ENCODE data around the gene HSPA6. TPM values are rescaled to one million over a fixed set of nuclear protein-coding genes. Genes with fewer than 3 reads are reported as not detected.
"Not testable (repeated sequence)": the region's sequence is repeated elsewhere in the genome, so short reads cannot be mapped to it uniquely, and the experiment has no call there.

The HSPA6 gene
- total and polyA plus RNA-seq, 2 donors (not counting 1 experiment from before 2014, with no cell fraction given), result 8.5 to 11.2 TPM

DNA sequence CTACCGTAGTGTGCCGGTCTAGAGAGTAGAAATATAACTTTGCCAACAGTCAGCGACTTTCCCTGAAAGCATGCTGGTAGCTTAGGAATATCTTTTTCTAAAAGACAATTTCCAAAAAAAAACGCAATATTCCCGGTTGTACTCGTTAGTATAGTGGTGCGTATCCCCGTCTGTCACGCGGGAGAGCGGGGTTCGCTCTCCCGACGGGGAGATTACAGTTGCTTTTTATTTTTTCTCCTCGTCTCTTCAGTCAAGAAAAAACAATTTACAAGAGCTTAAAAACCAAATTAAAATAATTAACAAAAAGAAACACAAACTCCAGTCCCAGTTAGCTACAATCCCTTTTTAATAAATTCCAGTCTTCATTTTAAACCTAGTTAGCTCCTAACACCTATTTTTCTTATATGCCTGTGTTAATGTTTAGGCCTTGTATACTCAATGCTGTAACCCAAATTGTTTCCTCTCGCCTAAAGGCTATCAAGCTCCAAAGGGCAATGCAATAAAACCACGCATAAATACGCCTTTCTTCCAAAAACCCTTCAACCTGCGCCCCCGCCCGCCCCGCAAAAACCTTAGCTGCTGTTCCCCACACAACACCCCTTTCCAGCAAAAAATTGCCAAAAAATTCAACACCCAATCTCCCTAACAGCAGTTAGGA lies 7.8 kb downstream of the HSPA6 start:
- H3K9me3 Mint-ChIP-seq (ENCODE audit: insufficient read depth), result no peaks in the 10 kb centered on the region
- intact Hi-C loops (cut with micrococcal nuclease), result loop anchor here (1.0 to 10.0 kb wide), 5 partner anchors 8 to 107 kb away; no protein-coding TSS in a partner anchor
- peaks cover 2 to 13% of the 10 kb centered on the region in 2 donors for H3K4me1 ChIP-seq (ENCODE audit: control insufficient read depth in 2 of 2, insufficient read depth in 2 of 2, low read length in 2 of 2)
- no peak for TF ChIP-seq EZH2 (IDR thresholded peaks at IDR 0.05; ENCODE audit: borderline replicate concordance, insufficient read depth, low read depth, low read length, poor library complexity, severe bottlenecking)
- TF ChIP-seq, protein P1, sequence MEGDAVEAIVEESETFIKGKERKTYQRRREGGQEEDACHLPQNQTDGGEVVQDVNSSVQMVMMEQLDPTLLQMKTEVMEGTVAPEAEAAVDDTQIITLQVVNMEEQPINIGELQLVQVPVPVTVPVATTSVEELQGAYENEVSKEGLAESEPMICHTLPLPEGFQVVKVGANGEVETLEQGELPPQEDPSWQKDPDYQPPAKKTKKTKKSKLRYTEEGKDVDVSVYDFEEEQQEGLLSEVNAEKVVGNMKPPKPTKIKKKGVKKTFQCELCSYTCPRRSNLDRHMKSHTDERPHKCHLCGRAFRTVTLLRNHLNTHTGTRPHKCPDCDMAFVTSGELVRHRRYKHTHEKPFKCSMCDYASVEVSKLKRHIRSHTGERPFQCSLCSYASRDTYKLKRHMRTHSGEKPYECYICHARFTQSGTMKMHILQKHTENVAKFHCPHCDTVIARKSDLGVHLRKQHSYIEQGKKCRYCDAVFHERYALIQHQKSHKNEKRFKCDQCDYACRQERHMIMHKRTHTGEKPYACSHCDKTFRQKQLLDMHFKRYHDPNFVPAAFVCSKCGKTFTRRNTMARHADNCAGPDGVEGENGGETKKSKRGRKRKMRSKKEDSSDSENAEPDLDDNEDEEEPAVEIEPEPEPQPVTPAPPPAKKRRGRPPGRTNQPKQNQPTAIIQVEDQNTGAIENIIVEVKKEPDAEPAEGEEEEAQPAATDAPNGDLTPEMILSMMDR (IDR thresholded peaks at IDR 0.05), result no peak
- DNase-seq, result no peak
- H3K27ac Mint-ChIP-seq, result peak overlapping the region; percentile 60
- no peak overlapping the region for H2AFZ ChIP-seq (ENCODE audit: insufficient read depth, low read depth, low read length, poor library complexity, severe bottlenecking)
- no peak for ATAC-seq (ENCODE audit: low read depth)
- peak overlapping the region; percentile 42 for H3K4me3 Mint-ChIP-seq
- H3K4me2 ChIP-seq (replicated peaks; ENCODE audit: low read depth, low read length, poor library complexity, severe bottlenecking), result no peak overlapping the region
- H3K27me3 ChIP-seq (replicated peaks in 1 of 4; ENCODE audit: control extremely low read depth in 1 of 4, control insufficient read depth in 3 of 4, insufficient read depth in 4 of 4, low read length in 3 of 4), result no peaks in the 10 kb centered on the region
- peaks cover 5% of the 10 kb centered on the region for H3K27me3 Mint-ChIP-seq
- H4K20me1 ChIP-seq (ENCODE audit: control insufficient read depth, insufficient read depth, low read length, poor library complexity, severe bottlenecking), result no peaks in the 10 kb centered on the region
- WGBS (ENCODE audit: insufficient coverage), result 94% methylated on average over 7 of the region's 22 CpGs
- no peaks in the 10 kb centered on the region for H3K79me2 ChIP-seq (ENCODE audit: control insufficient read depth, insufficient read depth, low read length)
- no peaks in the 10 kb centered on the region for H3K36me3 ChIP-seq (replicated peaks in 1 of 2; ENCODE audit: control extremely low read depth in 1 of 2, control insufficient read depth in 1 of 2, extremely low read depth in 1 of 2, insufficient read depth in 2 of 2, low read length in 1 of 2)
- no peaks in the 10 kb centered on the region for H3K9me3 ChIP-seq (ENCODE audit: control extremely low read depth in 1 of 3, control insufficient read depth in 2 of 3, insufficient read depth in 1 of 3, low read length in 2 of 3)
- CTCF ChIA-PET, result interaction anchor here (0.8 to 1.4 kb wide), 5 partner anchors 10 to 208 kb away, joined by 3 to 4 read pairs (median 3); no protein-coding TSS in a partner anchor
- H3K27ac ChIP-seq (ENCODE audit: low read length in 2 of 2), result no peak overlapping the region
- H3K9ac ChIP-seq (ENCODE audit: low read length), result no peak overlapping the region
- H3K4me1 Mint-ChIP-seq, result peaks cover 14% of the 10 kb centered on the region
- POLR2A ChIA-PET, result interaction anchor here (0.6 kb wide), 1 partner anchor 304 kb away, joined by 3 read pairs; no protein-coding TSS in a partner anchor
- H3K4me3 ChIP-seq (ENCODE audit: control extremely low read depth in 1 of 5, extremely low read depth in 1 of 5, insufficient read depth in 1 of 5, low read depth in 2 of 5, low read length in 4 of 5), result no peak overlapping the region

DNA sequence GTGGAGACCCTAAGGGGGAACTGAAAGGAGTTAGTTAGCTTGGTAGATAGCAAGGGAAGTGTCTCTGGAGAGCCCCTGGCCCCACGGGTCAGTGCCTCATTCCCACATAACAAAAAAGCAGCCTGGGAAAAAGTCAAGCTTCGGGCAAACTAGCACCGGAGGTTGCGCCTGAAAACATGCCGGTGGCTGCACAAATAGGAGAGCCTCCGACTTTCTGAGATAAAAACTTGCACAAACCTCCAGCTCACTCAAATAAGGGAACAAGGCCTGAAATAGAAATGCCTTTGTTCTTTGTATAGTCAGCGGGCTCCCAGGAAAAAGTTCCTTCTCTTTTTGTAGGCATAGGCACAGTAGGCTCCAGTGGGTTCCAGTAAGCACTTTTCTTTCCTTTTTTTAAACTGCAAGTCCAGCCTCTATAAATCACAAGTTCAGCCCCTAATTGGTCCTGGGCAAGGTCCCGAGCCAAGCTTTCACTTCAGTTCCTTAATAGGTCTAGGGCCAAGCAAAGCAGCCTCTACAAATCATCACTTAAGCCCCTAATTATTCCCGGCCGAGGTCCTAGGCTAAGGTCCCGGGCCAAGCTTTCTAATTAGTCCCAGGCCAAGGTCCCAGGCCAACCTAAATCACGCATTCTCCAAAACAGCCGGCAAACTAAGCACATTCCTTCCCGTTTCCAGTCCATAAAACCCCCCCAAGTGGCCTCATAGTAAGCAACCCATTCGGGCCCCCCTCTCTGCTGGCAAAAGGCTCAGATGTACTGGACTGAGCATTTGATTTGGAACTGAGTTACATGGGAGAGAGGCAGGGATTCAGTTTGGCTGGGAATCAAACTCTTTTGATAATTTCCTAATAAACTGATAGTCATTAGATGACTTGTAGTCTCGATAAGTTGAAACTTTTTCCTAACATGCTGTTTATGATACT lies 8.6 kb downstream of the HSPA6 start:
- Mint-ChIP-seq H3K27ac (peak overlapping the region; percentile 60), H3K4me3 (peak overlapping the region; percentile 42), H3K4me1 (peaks cover 14% of the 10 kb centered on the region)
- H3K27ac ChIP-seq (ENCODE audit: low read length in 2 of 2); DNase-seq; ATAC-seq (ENCODE audit: low read depth); H3K27me3 ChIP-seq (replicated peaks in 1 of 4; ENCODE audit: control extremely low read depth in 1 of 4, control insufficient read depth in 3 of 4, insufficient read depth in 4 of 4, low read length in 3 of 4); POLR2A ChIA-PET; H3K9me3 Mint-ChIP-seq (ENCODE audit: insufficient read depth); H3K4me3 ChIP-seq (ENCODE audit: control extremely low read depth in 1 of 5, extremely low read depth in 1 of 5, insufficient read depth in 1 of 5, low read depth in 2 of 5, low read length in 4 of 5); H3K9me3 ChIP-seq (ENCODE audit: control extremely low read depth in 1 of 3, control insufficient read depth in 2 of 3, insufficient read depth in 1 of 3, low read length in 2 of 3); H3K27me3 Mint-ChIP-seq; H2AFZ ChIP-seq (ENCODE audit: insufficient read depth, low read depth, low read length, poor library complexity, severe bottlenecking); H3K4me2 ChIP-seq (replicated peaks; ENCODE audit: low read depth, low read length, poor library complexity, severe bottlenecking); H3K9ac ChIP-seq (ENCODE audit: low read length); H3K79me2 ChIP-seq (ENCODE audit: control insufficient read depth, insufficient read depth, low read length); H4K20me1 ChIP-seq (ENCODE audit: control insufficient read depth, insufficient read depth, low read length, poor library complexity, severe bottlenecking); H3K36me3 ChIP-seq (replicated peaks in 1 of 2; ENCODE audit: control extremely low read depth in 1 of 2, control insufficient read depth in 1 of 2, extremely low read depth in 1 of 2, insufficient read depth in 2 of 2, low read length in 1 of 2): not testable (repeated sequence)
- 70% methylated on average over 4 of the region's 16 CpGs for WGBS (ENCODE audit: insufficient coverage)
- CTCF ChIA-PET, result interaction anchor here (0.8 to 1.4 kb wide), 5 partner anchors 9 to 208 kb away, joined by 3 to 4 read pairs (median 3); no protein-coding TSS in a partner anchor
- intact Hi-C loops (cut with micrococcal nuclease), result loop anchor here (10.0 kb wide), 1 partner anchor 108 kb away; no protein-coding TSS in a partner anchor
- H3K4me1 ChIP-seq (ENCODE audit: control insufficient read depth in 2 of 2, insufficient read depth in 2 of 2, low read length in 2 of 2), result peaks cover 2 to 13% of the 10 kb centered on the region in 2 donors

DNA sequence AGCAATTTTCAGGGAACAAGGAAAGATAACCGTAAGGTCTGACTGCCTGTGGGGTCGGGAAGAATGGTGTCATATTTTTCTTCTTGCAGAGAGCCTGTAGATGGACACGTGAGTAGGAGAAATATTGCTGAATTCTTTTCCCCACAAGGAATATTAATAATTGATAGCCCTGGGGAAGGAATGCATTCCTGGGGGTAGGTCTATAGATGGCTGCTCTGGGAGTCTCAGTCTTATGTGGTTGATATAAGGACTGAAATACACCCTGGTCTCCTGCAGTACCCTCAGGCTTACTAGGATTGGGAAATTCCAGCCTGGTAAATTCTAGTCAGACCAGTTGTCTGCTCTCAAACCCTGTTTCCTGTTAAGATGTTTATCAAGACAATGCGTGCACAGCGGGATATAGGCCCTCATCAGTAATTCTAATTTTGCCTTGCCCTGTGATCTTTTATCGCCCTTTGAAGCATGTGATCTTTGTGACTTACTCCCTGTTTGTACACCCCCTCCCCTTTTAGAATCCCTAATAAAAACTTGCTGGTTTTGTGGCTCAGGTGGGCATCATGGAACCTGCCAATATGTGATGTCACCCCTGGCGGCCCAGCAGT lies 12.8 kb downstream of the HSPA6 start:
- H3K79me2 ChIP-seq (ENCODE audit: control insufficient read depth, insufficient read depth, low read length); POLR2A ChIA-PET; DNase-seq; ATAC-seq (ENCODE audit: low read depth); H3K9me3 ChIP-seq (ENCODE audit: control extremely low read depth in 1 of 3, control insufficient read depth in 2 of 3, insufficient read depth in 1 of 3, low read length in 2 of 3); H2AFZ ChIP-seq (ENCODE audit: insufficient read depth, low read depth, low read length, poor library complexity, severe bottlenecking); H3K27me3 ChIP-seq (replicated peaks in 1 of 4; ENCODE audit: control extremely low read depth in 1 of 4, control insufficient read depth in 3 of 4, insufficient read depth in 4 of 4, low read length in 3 of 4); H3K4me2 ChIP-seq (replicated peaks; ENCODE audit: low read depth, low read length, poor library complexity, severe bottlenecking); H3K4me3 Mint-ChIP-seq; H3K27ac Mint-ChIP-seq; H4K20me1 ChIP-seq (ENCODE audit: control insufficient read depth, insufficient read depth, low read length, poor library complexity, severe bottlenecking); H3K36me3 ChIP-seq (replicated peaks in 1 of 2; ENCODE audit: control extremely low read depth in 1 of 2, control insufficient read depth in 1 of 2, extremely low read depth in 1 of 2, insufficient read depth in 2 of 2, low read length in 1 of 2); CTCF ChIA-PET; H3K27ac ChIP-seq (ENCODE audit: low read length in 2 of 2); H3K27me3 Mint-ChIP-seq; H3K9me3 Mint-ChIP-seq (ENCODE audit: insufficient read depth); H3K9ac ChIP-seq (ENCODE audit: low read length); H3K4me3 ChIP-seq (ENCODE audit: control extremely low read depth in 1 of 5, extremely low read depth in 1 of 5, insufficient read depth in 1 of 5, low read depth in 2 of 5, low read length in 4 of 5): not testable (repeated sequence)
- intact Hi-C loops (cut with micrococcal nuclease), result loop anchor here (10.0 kb wide), 1 partner anchor 112 kb away; no protein-coding TSS in a partner anchor
- WGBS (ENCODE audit: insufficient coverage), result no CpG with 5 or more reads among the region's 7 CpGs
- H3K4me1 ChIP-seq (ENCODE audit: control insufficient read depth in 2 of 2, insufficient read depth in 2 of 2, low read length in 2 of 2), result peaks cover 14 to 22% of the 10 kb centered on the region in 2 donors
- H3K4me1 Mint-ChIP-seq, result peaks cover 28% of the 10 kb centered on the region
